ACC112 (cell line): ENCODE results near the gene UVRAG.
"Not testable (repeated sequence)": the region's sequence is repeated elsewhere in the genome, so short reads cannot be mapped to it uniquely, and the experiment has no call there.

ENCODE experiments used
- H2AFZ ChIP-seq: fragments of 200-600 bp; sonication (generic); one replicate; pipeline ENCODE4 v1.6.0; 2017; ENCODE audit warnings: antibody characterized with exemption, low read length; ENCODE audit not compliant: unreplicated experiment
- H3K27ac ChIP-seq: fragments of 200-600 bp; sonication (generic); 2 replicates; pipeline ENCODE4 v1.5.1; 2014; ENCODE audit warnings: low read depth, mild to moderate bottlenecking, antibody characterized with exemption, low read length, moderate library complexity
- H3K27me3 ChIP-seq: fragments of 200-600 bp; sonication (generic); 2 replicates; pipeline ENCODE4 v1.6.1; 2014; ENCODE audit warnings: mild to moderate bottlenecking, antibody characterized with exemption, low read length, moderate library complexity, mixed read lengths; ENCODE audit not compliant: insufficient read depth
- H3K36me3 ChIP-seq: fragments of 200-600 bp; sonication (generic); 2 replicates; pipeline ENCODE4 v1.6.1; 2016; ENCODE audit warnings: mild to moderate bottlenecking, antibody characterized with exemption, low read length, moderate library complexity, mixed read lengths; ENCODE audit not compliant: insufficient read depth
- H3K4me1 ChIP-seq: fragments of 200-600 bp; sonication (generic); one replicate; pipeline ENCODE4 v1.6.1; 2016; ENCODE audit warnings: low read length, mixed read lengths; ENCODE audit not compliant: insufficient read depth, unreplicated experiment, control insufficient read depth
- H3K4me3 ChIP-seq: fragments of 200-600 bp; sonication (generic); 2 replicates; pipeline ENCODE4 v1.5.1; 2014; ENCODE audit warnings: mild to moderate bottlenecking, low read depth, low read length
- H3K79me2 ChIP-seq: fragments of 200-600 bp; sonication (generic); one replicate; pipeline ENCODE4 v1.6.0; 2016; ENCODE audit warnings: low read length; ENCODE audit not compliant: control insufficient read depth, unreplicated experiment, insufficient read depth

The UVRAG gene

DNA sequence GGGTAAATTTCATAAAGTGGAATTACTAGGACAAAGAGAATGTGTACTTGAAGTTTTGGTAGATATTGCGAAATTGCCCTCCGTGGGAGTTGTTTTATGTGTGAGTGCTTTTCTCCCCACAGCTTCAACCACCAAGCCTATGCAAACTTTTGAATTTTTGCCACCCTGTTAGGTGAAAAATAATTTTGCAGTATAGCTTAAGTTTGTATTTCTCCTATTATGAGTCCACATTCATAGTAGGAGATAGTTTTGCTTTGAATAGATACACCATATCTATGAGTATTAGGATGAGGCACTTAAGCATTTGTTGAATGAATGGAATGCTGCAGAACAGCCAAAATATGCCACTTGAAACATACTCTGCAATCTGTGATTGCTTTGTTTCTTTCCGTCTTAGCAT, 43.6 kb downstream of the UVRAG start:
- Histone ChIP-seq H3K27me3 (no peaks in the 10 kb centered on the region), H3K27ac (peak overlapping the region; percentile 36; the same call in 1 of the 2 replicates), H3K79me2 (peaks cover 12% of the 10 kb centered on the region), H2AFZ (no peak overlapping the region), H3K36me3 (peaks cover 3% of the 10 kb centered on the region), H3K4me1 (peaks cover 14% of the 10 kb centered on the region), H3K4me3 (no peak overlapping the region; the same call in 1 of the 2 replicates)

- H3K79me2 ChIP-seq: peaks cover 12% of the 10 kb centered on the region
Measured at GRCh38 chr11:75859614-75860013, 44.6 kb downstream of the UVRAG start.

GRCh38 chr11:75862437-75862836, 47.4 kb downstream of the UVRAG start:
- H3K4me1 ChIP-seq: peaks cover 14% of the 10 kb centered on the region
- H3K4me3 ChIP-seq: no peak overlapping the region
- no peaks in the 10 kb centered on the region for H3K27me3 ChIP-seq
- no peak overlapping the region for H2AFZ ChIP-seq
- peaks cover 4% of the 10 kb centered on the region for H3K79me2 ChIP-seq
- H3K27ac ChIP-seq: no peak overlapping the region
- peaks cover 3% of the 10 kb centered on the region for H3K36me3 ChIP-seq

More at GRCh38 chr11:75859614-75860013, 44.6 kb downstream of the UVRAG start:
- Histone ChIP-seq H3K4me3 (no peak overlapping the region), H3K27me3 (no peaks in the 10 kb centered on the region), H2AFZ (no peak overlapping the region), H3K27ac (no peak overlapping the region), H3K36me3 (peaks cover 3% of the 10 kb centered on the region), H3K4me1 (peaks cover 14% of the 10 kb centered on the region)

- no peaks in the 10 kb centered on the region for H3K27me3 ChIP-seq
- H2AFZ ChIP-seq: no peak overlapping the region
- peaks cover 5% of the 10 kb centered on the region for H3K79me2 ChIP-seq
- H3K4me1 ChIP-seq: no peaks in the 10 kb centered on the region
- H3K27ac ChIP-seq: no peak overlapping the region
- H3K36me3 ChIP-seq: no peaks in the 10 kb centered on the region; the same call in 1 of the 2 replicates
- no peak overlapping the region for H3K4me3 ChIP-seq
Measured at GRCh38 chr11:75867778-75868374, 52.9 kb downstream of the UVRAG start.

DNA sequence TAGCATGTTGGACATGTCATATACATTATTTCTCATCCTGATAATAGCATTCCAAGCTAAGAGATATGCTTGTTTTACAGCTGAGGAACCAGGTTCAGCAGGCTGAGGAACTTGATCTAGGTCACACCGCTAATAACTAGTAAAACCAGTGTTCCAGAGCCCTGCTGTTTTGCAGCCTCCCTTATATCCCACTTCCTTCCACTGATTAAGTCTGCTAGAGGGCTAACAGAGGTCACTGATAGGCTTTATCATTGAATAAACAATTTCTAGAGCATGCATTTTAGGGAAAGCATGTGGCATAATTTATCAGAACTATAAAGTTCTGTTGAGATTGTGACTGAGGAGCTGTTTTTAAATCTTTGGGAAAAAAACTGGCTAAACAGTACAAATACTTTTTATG, 54.0 kb downstream of the UVRAG start:
- no peaks in the 10 kb centered on the region for H3K36me3 ChIP-seq
- no peaks in the 10 kb centered on the region for H3K27me3 ChIP-seq
- no peak overlapping the region for H3K4me3 ChIP-seq
- no peaks in the 10 kb centered on the region for H3K4me1 ChIP-seq
- H3K27ac ChIP-seq: no peak overlapping the region
- peaks cover 9% of the 10 kb centered on the region for H3K79me2 ChIP-seq
- no peak overlapping the region for H2AFZ ChIP-seq

DNA sequence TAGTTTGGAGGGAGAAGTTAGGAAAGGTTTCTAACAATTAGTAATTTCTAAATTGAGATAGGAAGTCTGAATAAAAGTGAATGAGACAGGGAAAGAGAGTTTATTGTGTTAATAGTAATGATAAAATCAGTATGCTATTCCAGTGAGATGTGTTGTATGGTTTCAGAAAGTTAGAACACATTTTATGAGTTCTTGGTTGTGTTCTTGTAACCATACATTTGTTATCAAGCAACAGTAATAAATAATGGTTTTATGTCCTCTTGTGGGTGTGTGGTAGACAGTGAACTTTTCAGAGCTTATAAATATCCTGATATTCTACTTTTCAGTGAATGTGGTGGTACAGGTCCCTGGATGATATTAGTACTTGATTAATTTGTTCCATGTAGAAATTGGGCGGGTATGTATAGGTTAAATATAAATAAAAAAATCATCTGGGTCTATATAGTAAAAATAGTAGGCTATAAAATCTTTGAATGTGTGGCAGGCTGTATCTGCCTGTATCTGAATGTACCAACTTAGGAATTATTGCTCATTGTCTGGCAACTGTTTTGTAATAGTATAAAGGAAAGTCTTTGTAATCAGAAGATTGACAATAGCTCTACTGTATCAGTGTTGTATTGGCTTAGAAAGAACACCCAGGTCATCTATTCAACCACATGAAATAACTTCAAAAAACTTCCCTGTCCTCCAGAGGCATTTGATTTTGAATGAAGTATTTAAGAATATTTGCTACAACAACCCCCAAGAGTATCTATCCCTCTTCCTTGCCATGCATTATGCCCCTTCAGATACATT, 54.8 kb downstream of the UVRAG start:
- no peak overlapping the region for H3K4me3 ChIP-seq
- H3K36me3 ChIP-seq: no peaks in the 10 kb centered on the region
- no peak overlapping the region for H3K27ac ChIP-seq
- H3K4me1 ChIP-seq: no peaks in the 10 kb centered on the region
- peaks cover 14% of the 10 kb centered on the region for H3K79me2 ChIP-seq
- no peak overlapping the region for H2AFZ ChIP-seq
- no peaks in the 10 kb centered on the region for H3K27me3 ChIP-seq

DNA sequence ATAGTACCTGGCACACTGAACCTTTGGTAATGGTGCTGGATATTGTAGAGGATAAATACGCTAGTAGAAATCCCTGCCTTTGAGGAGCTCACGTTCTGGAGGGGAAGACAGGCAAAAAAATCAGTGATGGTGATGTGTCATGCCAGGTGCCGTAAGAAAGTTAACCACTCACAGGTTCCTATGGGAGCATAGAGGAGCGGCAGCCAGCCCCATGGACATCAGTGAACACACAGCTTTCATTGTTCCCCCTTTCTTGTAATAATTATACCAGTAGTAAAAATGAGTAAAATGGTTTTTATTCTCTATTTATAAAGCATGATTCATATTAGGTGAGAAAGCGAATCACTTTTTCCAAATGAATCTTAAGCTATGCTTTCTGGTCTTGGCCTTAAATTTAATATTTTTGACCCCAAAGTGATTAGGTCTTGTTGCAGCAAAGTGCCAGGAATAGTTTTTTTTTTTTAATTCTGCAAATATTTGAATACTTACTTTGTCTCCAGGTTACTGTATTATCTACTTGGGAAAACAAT, 57.9 kb downstream of the UVRAG start:
- Histone ChIP-seq H3K27ac (no peak overlapping the region), H3K4me3 (no peak overlapping the region), H3K4me1 (no peaks in the 10 kb centered on the region), H3K36me3 (no peaks in the 10 kb centered on the region), H3K79me2 (peaks cover 18% of the 10 kb centered on the region), H2AFZ (no peak overlapping the region), H3K27me3 (no peaks in the 10 kb centered on the region)

GRCh38 chr11:75873417-75874221, 58.6 kb downstream of the UVRAG start:
- H3K27ac ChIP-seq: no peak overlapping the region
- H3K4me1 ChIP-seq: no peaks in the 10 kb centered on the region
- H3K4me3 ChIP-seq: no peak overlapping the region
- H3K27me3 ChIP-seq: no peaks in the 10 kb centered on the region
- H3K36me3 ChIP-seq: no peaks in the 10 kb centered on the region
- H3K79me2 ChIP-seq: peaks cover 13% of the 10 kb centered on the region
- no peak overlapping the region for H2AFZ ChIP-seq

GRCh38 chr11:75874684-75875341, 59.8 kb downstream of the UVRAG start:
- H3K27me3 ChIP-seq: no peaks in the 10 kb centered on the region
- no peak overlapping the region for H3K4me3 ChIP-seq
- no peak overlapping the region for H2AFZ ChIP-seq
- H3K79me2 ChIP-seq: peaks cover 13% of the 10 kb centered on the region
- no peaks in the 10 kb centered on the region for H3K36me3 ChIP-seq
- H3K27ac ChIP-seq: no peak overlapping the region
- H3K4me1 ChIP-seq: no peaks in the 10 kb centered on the region

- H3K27ac ChIP-seq, H3K4me1 ChIP-seq, H3K36me3 ChIP-seq, H3K27me3 ChIP-seq, H3K4me3 ChIP-seq, H2AFZ ChIP-seq: not testable (repeated sequence)
- peaks cover 13% of the 10 kb centered on the region for H3K79me2 ChIP-seq
Measured at GRCh38 chr11:75877327-75877726, 62.3 kb downstream of the UVRAG start.
